GM12874 (cell line): ENCODE results near the gene TNS4.

Source experiments
- CTCF ChIP-seq: IDR thresholded peaks from 2 replicates; pipeline ENCODE4 v1.5.1; 2011; ENCODE audit warnings: low read depth, mild to moderate bottlenecking, control low read depth, low read length, moderate library complexity; ENCODE audit not compliant: insufficient read depth

TNS4 gene

GRCh38 chr17:40510328-40510648 lies 8.9 kb upstream of the TNS4 start:
- no peak for TF ChIP-seq CTCF

GRCh38 chr17:40509626-40510327 lies 8.4 kb upstream of the TNS4 start:
- TF ChIP-seq CTCF = no peak

- TF ChIP-seq CTCF = no peak
Observed at GRCh38 chr17:40506786-40507185, 5.4 kb upstream of the TNS4 start.

GRCh38 chr17:40503154-40503553 lies 1.7 kb upstream of the TNS4 start:
- no peak for TF ChIP-seq CTCF

GRCh38 chr17:40502716-40503115 lies 1.3 kb upstream of the TNS4 start:
- TF ChIP-seq CTCF = no peak

GRCh38 chr17:40500709-40501108 lies 714 bp downstream of the TNS4 start:
- no peak for TF ChIP-seq CTCF

GRCh38 chr17:40500190-40500589 lies 1.2 kb downstream of the TNS4 start:
- no peak for TF ChIP-seq CTCF
